Stimulated activated CD4-positive, alpha-beta T cell treated with anti-CD3 and anti-CD28 coated beads, Interleukin-4, amount 100 ng/mL, for 1 hour (primary cell): ENCODE measurements around the gene CYSRT1.

Experiments
- DNase-seq: peaks from one replicate; pipeline ENCODE4 v3.0.0-alpha.2; 2020

The CYSRT1 gene

DNA sequence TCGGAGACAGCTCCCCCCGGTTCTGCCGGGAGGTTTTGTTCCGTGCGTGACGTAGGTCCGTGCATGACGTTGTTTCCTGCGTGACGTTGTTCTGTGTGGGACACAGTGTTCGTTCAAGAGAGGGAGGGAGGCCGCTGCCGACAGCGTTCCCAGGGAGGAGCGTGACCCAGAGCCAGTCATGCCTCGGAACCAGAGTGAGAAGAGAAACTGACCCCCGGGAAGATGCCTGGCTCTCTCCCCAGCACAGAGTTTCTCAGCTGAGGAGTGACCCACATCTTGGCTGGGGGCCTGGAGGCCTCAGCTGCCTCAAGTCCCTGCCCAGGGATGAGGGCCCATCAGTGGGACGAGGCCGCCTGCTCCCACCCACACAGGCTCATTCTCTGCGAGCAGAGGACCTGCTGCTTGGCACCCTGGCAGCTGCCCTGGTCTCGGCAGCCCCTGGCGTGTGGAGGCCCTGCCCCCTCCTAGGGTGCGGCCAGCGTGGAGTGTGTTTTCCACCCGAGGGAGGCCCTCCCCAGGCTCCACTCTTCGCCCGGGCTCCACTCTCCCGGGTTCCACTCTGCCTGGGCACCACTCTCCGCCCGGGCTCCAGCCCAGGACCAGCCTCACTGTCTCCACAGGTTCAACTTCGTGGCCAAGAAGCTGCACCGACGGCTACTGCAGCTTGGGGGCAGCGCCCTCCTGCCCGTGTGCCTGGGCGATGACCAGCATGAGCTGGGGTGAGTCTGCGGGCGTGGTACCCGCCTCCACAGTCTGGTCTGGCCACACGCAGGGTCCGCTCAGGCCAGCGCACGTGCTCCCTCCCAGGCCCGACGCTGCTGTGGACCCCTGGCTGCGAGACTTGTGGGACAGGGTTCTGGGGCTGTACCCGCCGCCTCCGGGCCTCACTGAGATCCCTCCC is 11.6 kb upstream of the CYSRT1 start:
- no peak for DNase-seq

DNA sequence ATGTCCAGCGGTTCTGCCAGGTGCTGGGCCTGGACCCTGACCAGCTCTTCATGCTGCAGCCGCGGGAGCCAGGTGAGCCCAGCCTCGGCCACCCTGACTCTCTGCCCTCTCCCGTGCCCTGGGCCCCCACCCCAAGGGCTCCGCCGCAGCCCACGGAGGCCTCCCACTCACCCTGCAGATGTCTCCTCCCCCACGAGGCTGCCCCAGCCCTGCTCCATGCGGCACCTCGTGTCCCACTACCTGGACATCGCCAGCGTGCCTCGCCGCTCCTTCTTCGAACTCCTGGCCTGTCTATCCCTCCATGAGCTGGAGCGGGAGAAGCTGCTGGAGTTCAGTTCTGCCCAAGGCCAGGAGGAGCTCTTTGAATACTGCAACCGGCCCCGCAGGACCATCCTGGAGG is 10.4 kb upstream of the CYSRT1 start:
- no peak for DNase-seq

DNA sequence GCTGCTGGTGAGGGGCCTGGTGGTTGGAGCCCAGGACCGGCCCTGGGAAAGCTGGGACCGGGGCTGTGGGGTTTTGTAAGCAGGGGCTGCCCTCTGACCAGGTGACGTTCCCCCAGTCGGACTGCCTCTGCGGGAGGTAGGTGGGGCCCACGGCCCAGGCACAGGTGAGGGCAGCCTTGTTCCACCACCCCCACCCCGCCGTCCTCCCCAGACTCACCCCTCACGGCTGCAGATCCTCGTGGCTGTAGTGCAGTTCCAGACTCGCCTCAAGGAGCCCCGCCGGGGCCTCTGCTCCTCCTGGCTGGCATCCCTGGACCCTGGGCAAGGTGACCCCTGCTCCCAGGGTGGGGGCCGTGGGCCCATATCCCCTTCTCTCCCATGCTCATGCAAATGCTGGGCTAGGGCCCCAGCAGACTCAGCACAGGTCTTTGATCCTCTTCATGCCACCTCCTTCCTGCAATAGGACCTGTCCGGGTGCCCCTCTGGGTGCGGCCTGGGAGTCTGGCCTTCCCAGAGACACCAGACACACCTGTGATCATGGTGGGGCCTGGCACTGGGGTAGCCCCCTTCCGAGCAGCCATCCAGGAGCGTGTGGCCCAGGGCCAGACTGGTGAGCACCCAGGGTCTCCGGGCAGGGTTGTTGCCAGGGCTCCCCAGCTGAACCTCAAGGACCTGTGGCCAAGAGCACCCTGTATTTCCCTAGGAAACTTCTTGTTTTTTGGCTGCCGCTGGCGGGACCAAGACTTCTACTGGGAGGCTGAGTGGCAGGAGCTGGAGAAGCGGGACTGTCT is 9.6 kb upstream of the CYSRT1 start:
- no peak for DNase-seq

DNA sequence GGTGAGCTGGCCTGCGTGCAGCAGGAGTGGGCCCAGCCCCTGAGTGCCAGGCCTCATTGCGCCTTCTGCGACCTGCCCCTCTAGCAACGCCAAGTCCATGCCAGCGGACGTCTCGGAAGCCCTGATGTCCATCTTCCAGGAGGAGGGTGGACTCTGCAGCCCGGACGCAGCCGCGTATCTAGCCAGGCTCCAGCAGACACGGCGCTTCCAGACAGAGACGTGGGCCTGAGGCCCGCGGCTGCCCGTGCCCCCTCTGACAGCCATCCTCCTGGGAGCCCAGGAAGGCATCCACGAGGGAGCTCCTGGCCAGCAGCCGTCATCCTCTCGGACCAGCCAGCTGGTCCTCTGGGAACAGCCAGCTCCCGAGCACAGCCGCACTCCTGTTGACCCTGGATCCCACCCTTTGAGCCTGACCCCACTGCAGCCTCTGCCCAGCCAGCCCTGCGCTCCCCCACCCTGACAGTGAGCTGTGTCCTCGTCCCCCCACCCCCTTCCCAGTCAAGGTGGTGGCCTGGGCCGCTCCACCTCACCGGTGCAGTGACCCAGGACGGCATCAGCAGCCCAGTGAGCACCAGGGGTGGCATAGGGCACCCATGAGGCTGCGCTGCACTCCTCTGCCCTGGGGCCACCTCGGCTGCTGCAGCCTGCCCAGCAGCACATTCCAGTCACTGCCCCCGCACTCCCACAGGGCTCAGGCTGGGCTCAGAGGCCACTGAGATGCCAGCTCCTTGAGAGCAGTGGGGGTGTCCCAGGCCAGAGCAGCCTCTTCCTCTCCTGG is 8.6 kb upstream of the CYSRT1 start:
- DNase-seq = no peak

DNA sequence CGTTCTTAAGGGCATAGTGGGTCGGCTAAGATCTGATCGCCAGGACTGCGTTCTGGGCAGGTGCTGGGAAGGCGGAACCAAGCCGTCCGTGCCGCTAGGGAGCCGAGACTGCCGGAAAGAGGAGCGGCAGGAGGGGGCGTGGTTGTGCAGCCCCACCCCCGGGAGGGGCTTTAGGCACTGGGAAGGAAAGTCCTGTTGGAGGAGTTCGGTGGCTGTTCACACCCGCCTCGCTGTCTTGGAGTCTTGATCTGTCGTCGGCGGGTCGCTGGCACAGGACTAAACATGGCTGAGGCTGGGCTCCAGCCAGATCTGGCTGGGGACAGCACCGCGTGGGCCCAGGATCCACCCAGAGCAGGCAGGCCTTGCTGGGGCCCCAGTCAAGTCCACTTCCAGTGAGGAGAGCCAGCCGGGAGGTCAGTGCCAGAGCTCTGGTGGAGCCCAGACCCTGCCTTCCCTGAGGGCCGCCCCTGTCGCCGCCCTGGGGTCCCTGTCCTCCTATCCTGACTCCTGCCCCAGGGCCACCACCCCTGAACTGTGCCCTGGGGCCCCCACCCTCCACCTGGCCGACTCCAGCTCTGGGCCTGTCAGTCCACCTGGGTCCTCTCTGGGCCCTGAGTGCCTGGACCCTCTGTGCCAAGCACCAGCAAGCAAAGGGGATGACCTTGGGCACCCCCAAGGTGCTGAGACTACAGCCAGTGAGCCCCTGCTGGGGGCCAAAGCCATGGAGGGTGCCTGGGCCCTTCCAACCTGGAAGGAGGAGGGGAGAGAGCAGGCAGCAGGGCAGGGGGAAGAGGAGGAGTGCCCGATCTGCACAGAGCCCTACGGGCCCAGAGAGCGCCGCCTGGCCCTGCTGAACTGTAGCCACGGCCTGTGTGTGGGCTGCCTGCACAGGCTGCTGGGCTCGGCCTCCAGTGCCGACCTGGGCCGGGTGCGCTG is 7.4 kb upstream of the CYSRT1 start:
- no peak for DNase-seq

- DNase-seq = no peak
These were observed 6.7 kb upstream of the CYSRT1 start for GRCh38 chr9:137218212-137218753.

DNA sequence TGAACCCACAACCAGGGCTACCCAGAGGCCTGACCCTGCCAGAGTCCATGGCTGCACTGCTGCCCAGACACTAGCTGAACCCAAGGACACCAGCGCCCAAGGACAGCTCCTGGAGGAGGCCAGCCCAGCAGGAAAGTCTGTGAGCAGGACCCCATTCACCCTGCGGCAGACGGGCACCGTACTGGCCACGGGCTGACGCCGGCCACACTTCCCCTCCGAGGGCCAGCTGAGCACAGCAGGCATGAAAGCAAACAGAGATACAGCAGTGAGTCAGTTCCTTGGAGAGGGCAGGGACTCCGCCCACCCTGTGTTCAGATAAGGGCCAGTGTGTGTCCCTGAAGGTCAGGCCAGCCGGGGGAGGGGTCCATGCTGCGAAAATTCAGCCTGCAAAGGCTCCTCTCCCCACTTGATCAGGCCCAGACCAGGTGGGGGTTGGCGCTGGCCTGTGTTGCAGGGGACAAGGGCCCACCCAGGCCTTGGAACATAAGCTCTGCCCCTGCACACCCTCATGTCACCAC is 6.2 kb upstream of the CYSRT1 start:
- no peak for DNase-seq

GRCh38 chr9:137219757-137220316 is 5.1 kb upstream of the CYSRT1 start:
- no peak for DNase-seq

- no peak for DNase-seq
These were observed 4.5 kb upstream of the CYSRT1 start for GRCh38 chr9:137220317-137221094.

- DNase-seq = no peak
These were observed 3.9 kb upstream of the CYSRT1 start for GRCh38 chr9:137221095-137221505.

GRCh38 chr9:137221506-137222111 is 3.4 kb upstream of the CYSRT1 start:
- DNase-seq = peak; percentile 42

GRCh38 chr9:137222190-137223077 is 2.5 kb upstream of the CYSRT1 start, which contains the start of gene RNF208:
Gene RNF208, minus strand, starts transcription at chr9:137222240. Its CDS starts 1,028 bp downstream, at chr9:137221212.
- DNase-seq = no peak

DNA sequence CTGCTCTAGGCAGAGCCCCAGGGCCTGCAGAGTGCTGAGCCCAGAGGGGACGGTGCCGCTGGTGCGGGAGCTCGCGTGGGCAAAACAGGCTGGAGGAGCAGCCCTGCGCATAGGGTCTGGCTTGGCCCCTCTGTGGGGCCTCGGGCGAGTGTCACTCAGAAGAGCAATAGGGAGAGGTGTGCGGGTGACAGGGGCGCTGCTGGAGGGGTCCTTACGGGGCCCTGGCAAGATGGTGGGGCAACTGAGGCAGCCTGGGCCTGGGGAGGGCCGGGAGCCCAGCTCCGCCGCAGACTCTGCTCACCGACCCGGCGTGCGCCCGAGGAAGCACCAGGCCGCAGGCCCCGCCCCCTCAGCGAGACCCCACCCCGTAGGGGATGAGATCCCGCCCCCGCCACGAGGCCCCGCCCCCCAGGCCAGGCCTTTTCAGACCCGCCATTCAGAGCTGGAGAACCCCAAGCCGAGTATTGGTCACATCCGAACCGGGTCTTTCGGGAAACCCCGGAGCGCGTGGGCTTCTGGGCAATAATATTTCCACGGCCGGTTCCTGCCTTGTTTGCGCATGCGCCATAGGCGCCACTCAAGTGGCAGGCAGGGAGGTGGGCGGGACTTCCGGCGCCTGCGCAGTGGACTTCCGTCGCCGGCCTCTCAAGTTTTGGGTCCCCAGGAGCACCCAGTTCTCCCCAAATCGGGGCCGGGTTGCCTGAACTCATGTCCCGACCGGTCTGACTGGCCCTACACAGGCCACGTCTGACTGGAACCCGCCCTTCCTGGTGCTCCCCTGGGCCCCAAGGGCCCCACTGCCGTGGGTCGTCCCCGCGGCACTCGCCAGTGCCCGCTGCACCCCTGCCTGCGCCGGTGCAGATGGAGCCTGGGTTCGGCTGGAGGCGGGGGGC is 1.6 kb upstream of the CYSRT1 start:
- peak; percentile 98 for DNase-seq

DNA sequence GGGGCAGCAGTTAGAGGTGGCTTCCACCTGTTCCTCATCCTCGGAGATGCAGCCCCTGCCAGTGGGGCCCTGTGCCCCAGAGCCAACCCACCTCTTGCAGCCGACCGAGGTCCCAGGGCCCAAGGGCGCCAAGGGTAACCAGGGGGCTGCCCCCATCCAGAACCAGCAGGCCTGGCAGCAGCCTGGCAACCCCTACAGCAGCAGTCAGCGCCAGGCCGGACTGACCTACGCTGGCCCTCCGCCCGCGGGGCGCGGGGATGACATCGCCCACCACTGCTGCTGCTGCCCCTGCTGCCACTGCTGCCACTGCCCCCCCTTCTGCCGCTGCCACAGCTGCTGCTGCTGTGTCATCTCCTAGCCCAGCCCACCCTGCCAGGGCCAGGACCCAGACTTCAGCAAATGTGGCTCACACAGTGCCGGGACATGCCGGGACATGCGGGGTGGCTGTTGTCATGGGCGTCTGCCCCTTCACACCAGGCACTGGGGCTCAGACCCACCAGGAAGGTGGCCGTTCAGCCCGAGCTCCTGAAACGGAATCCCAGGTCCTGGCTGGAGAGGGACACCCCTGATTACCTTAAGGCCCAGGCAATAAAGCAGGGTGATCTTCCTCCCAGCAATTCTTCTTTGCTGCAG is 841 bp downstream of the CYSRT1 start:
- no peak for DNase-seq

- no peak for DNase-seq
These were observed 1.5 kb downstream of the CYSRT1 start for GRCh38 chr9:137226338-137227053.
